Adrenal gland (tissue), 5 donors: Measurements from ENCODE around the gene SLC43A3.

ENCODE experiments used
- CTCF ChIP-seq, 6 experiments: fragments of 450-650 bp in 4 of 6; fragments of 200-600 bp in 2 of 6; sonication (generic) in 1 of 6; IDR thresholded peaks; 1 replicate in 5 of 6; 2 replicates in 1 of 6; pipeline versions ENCODE4 v1.5.1 to v1.8.0; 2016 to 2021; ENCODE audit warnings: antibody characterized with exemption in 6 of 6, mild to moderate bottlenecking in 2 of 6, moderate library complexity in 1 of 6
- POLR2A ChIP-seq, 2 donors: fragments of 450-650 bp; IDR thresholded peaks; one replicate each; pipeline ENCODE4 v1.6.1; 2017; ENCODE audit warnings: antibody characterized with exemption in 2 of 2, mild to moderate bottlenecking in 2 of 2, moderate library complexity in 1 of 2
- donor health status: DM: no; HTN: no; CAD: no.

GRCh38 chr11:57363131-57364080 is 63.5 kb downstream of the SLC43A3 start:
- no peak for TF ChIP-seq CTCF (IDR thresholded peaks at IDR 0.05)
- no peak for TF ChIP-seq POLR2A (IDR thresholded peaks at IDR 0.05)
